ENCODE results near the gene GFPT1. TPM values are rescaled to one million over a fixed set of nuclear protein-coding genes. Genes with fewer than 3 reads are reported as not detected.

GFPT1 gene
- polyA plus RNA-seq, 4 donors, result 35.2 to 48.3 (median 43.4) TPM

DNA sequence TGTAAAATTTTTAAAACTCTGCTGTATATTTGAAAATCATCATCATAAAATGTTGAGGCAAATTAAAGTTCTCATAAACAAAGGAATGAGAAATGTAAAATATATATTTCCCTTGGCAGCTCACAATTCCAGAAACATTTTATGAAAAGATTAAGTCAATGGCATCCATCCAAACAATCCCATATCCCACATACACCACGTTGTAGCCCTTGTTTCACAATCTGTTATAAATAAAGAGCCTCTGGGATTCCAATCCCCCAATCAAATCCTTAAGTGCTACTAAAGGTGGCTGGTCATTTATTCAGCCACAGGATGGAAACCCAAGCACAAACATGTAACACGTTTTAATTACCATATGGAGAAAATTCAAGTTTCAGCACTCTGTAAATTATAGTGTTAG lies 51.7 kb downstream of the GFPT1 start:
- peak in 2 of 4 donors; percentile 1 for DNase-seq (ENCODE audit: low read depth in 4 of 4, low spot score in 3 of 4)

DNA sequence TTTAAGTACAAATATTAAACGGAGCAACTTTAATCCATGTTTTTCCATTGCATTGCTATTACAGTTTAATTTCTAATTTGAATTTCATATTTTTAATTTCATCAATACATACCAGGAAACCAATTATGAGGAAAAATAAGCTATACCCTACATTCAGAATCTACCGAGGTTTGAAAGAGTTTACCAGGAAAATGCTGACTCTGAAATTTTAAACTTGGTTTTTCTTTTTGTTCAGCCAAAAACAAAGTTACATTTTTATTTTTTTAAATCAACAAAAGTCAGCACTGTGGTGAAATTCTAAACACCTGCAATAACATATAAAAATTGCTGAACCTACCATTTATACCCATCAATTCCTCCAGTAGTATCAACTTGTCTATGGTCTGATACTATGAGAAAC lies 53.7 kb downstream of the GFPT1 start:
- DNase-seq (ENCODE audit: low read depth in 4 of 4, low spot score in 3 of 4), result no peak

DNA sequence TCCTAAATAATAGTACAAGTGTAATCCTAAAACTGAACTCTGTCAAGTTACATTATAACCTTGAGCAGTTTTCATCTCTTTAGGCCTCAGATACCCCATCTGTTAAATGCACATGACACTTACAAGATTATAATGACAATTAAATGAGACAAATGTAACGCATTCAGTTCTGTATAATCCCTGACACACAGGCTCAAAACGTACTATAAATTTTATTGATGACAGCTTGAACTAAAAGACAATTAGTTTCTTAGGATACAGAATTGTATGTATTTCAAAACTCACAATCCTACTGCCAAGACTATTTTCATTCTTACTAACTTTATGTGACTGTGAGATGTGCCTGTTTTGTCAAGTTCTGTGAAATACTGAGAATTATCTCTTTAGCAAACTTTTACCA lies 56.2 kb downstream of the GFPT1 start:
- no peak for DNase-seq (ENCODE audit: low read depth in 4 of 4, low spot score in 3 of 4)

DNA sequence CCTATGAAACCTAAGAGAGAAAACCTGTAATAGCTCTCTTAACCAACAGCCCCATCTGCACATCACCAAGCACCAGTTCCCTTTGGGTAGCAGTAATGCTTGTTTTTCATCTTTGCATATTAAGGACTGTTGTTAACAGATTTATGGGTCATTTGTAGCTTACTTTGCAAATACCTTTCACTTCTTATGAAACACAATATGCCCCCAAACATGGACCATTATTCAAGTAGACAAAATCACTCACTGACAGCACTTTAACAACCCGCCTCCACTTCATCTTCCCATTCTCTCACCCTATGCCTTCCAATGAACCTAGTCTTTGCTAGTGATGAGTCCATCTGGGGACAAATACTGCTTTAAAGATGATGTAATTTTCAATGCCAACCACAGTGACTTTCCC lies 64.4 kb downstream of the GFPT1 start:
- DNase-seq (ENCODE audit: low read depth in 4 of 4, low spot score in 3 of 4), result no peak

DNA sequence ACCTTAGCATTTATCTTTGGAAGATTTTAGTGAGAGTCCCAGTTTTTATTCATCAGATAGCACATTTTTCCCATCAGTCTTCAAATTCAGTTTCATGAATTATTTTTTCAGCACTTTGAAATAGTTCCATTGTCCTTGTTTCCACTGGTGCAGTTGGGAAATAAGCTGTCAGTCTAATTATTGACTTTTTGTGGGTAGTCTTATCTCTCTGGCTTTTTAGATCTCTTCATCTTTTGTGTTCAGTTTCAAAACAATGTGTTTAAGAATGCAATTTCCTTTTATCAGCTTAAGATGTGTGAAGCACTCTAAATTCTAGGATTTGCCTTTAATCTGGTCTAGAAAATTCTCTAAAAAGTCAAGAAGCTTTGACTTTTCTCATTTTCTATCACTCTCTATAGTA lies 70.5 kb downstream of the GFPT1 start:
- DNase-seq (ENCODE audit: low read depth in 4 of 4, low spot score in 3 of 4), result no peak

DNA sequence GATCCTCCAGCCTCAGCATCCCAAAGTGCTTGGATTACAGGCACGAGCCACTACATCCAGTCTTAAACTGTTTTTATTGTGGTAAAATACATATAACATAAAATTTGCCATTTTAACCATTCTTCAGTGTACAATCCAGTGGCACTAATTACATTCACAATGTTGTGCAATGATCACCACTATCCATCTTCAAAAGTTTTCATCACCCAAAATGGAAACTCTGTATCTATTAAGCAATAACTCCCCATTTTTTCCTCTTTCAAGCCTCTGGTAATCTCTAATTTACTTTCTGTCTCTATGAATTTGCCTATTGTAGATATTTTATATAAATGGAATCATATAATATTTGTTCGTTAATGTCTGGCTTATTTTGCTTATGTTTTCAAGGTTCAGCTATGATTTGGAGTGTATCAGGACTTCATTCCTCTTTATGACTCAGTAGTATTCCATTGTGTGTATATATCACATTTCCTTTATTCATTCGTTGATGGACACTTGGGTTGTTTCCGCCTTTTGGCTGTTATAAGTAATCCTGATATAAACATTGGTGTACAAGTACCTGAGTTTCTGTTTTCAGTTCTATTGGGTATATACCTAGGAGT lies 71.8 kb downstream of the GFPT1 start:
- no peak for DNase-seq (ENCODE audit: low read depth in 4 of 4, low spot score in 3 of 4)

DNA sequence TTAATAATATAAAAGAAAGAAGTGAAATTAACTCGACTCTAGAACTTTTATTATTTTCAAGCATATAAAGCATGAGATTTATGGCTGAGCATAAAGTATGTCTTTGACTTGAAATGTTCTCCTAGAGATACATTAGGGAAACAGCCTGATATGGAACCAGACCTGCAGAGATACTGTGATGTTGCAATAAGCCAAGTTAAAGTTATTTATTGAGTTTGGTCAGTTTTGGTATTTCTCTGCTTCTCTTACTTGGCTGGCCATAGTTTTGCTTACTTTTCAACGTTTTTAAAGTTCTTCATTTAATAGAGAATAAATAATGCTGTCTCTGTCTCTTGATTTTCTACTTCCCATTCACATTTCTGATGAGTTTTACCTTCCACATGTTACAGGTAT lies 76.0 kb downstream of the GFPT1 start:
- no peak for DNase-seq (ENCODE audit: low read depth in 4 of 4, low spot score in 3 of 4)

DNA sequence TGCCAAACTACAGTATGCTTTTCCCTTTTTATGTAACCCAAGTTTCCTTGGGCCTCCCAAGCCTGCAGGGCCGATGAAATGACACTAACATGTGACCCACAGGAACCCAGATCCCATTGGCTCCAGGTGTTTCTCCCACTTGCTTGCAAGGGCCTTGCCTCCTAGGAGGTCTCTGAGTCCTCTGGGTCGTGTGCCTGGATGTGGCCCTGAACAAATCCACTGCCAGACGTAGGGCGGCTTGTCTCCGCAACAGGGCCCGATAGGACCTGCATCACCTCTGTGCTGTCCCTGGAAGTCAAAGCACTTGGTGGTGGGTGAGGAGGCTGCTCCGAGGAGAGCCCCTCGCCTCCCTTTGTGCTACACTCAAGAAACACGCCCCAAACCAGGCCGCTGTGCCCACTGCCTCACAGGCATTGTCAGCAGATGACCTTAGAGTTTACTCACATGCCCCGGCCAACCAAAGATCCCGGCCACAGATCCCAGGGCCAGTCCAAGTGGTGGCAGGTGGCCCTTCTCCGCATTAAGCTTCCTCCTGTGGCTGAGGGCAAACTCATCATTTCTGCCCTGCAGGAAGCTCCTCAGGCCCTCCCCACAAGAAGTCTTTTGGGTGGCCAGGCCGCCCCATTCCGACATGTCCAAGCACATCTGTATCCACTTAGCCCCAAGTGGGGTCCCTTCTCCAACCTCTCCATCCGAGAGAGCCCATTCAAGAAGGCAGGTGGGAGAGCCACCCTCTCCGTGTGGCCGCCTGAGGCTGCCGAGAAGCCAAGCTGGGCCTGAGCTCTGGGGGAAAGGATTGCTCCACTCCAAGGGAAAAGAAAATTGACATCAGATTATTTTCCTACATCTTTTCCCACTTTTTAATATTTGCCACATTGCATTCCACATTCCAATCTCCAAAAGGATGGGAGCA lies 76.7 kb downstream of the GFPT1 start:
- DNase-seq (ENCODE audit: low read depth in 4 of 4, low spot score in 3 of 4), result no peak

DNA sequence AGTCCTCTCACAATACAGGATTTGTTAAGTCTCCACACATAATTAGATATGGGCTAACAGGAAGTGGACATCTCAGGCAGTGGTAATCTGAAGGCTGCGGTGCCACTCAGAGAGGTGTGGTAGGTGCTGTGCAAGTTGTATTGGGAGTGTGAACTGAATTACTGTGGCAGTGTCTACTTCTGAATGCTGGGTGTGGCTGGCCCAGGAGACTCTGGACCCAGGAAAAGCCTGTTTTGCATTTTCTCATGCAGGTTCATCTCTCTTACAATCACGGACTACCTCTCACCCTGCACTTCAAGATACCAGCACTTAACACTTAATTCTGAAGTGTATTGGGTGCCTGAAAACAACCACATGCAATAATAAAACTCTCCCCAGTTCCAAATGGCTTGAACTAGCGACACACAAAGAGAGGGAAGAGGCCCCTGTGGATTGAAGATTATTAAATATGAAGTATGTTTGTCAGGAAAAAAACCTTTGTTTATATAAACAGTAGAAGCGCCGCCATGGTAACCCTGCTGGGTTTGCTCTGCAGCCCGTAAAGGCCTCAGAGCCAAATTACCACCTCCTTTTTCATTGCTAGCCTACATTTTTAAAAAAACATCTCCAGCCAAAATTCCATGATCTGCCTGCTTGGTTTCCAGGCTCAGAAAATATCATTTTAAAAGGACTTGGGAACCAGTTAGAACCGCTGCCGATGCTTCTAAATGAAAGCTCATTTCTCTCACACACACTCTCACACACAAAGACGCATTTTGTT lies 77.5 kb downstream of the GFPT1 start:
- DNase-seq (ENCODE audit: low read depth in 4 of 4, low spot score in 3 of 4), result peak in 2 of 4 donors; percentile 44 to 57

DNA sequence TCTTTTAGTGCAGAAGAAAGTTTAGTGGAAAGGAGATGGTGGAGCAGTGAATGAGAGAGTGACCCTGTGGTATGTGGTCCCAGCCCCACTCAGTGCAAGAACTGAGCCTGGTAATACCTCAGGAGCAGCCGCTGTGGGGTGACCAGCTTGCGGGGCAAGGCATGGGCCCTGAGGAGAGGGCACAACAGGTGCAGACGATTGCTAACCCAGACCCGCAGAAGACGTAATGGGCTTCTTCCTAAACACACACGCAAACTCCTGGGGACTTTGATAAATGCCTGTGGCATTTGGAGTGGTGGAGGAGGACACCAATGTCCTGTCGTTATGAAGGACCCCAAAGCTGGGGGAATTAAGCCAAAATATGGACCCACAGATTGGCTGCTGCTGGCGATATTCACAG lies 78.7 kb downstream of the GFPT1 start:
- no peak for DNase-seq (ENCODE audit: low read depth in 4 of 4, low spot score in 3 of 4)

DNA sequence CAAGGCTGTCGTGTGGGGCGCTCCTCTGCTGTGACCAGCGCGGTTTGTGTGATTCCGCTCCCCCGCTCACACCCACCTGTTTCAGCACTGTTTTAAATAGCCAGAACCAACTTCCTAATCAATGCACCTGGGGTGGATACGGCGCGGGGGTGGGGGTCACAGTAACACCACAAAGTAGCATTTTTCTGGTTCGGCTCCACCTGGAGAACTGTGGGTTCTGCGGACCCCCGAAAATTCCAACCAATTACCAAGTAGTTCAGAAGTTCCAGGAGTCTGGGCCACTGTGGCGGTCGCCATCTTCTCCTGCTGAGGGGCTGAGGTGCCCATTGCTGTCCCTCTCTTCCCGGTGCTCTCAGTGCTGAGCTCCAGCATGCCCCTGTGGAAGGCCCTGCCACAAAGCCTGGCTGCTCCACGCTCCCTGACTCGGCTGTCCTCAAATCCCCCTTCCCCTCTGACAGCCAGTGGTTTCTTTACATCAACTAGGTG lies 79.4 kb downstream of the GFPT1 start:
- no peak for DNase-seq (ENCODE audit: low read depth in 4 of 4, low spot score in 3 of 4)

DNA sequence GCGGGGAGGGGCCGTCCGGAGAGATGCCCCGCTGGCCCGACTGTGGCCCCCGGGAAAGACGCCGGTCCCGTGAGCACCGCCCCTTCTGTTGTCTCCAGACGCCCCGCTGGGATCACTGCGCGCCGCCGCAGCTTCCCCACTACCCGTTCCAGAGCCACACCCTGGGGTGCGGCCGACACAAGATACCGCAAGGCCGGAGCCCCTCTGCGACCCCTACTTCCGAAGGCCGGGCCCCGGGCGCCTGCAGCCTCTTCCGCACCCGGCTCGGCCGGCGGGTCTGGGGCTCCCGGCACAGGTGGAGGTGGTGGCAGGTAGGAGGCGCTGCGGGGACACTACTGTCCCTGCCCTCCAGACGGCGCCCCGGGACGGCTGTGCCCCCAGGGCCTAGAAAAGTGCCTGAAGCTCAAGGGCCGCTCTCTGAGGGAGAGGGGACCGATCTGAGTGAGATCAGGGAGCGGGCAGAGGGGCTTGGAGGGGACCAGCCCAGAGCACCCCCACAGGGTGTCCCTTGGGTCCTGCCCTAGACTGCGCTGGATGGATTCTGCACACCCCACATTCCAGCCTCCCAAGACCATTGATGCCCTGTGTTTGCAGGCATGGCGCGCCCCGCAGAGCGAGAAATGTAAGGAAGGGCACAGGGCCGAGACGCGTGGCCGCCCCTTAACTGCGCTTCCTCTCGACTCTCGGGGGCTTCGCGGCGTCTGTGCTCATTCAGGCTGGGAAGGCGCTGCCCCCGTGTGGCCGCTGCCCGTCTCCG lies 80.0 kb downstream of the GFPT1 start:
- peak in 2 of 4 donors; percentile 68 to 74 for DNase-seq (ENCODE audit: low read depth in 4 of 4, low spot score in 3 of 4)

DNA sequence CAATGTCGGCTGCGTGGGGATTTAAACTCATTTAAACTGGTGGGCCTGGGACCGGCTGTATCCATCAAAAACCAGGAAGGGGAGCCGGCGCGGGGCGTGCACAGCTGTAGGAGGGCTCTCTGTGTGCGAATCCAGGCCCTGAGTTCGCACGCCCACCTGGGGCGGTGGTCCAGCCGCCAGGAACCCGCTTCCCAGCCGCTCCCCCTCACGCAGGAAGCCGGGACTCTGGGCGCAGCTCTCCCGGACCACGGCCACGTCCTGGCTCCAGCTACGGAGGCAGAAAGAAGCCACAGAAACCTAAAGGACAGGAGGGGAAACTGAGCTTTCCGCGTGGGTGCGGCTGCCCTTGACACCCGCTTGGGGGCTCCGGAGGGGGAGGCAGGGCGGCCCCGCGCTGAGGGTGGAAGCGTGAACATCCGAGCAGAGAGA lies 80.6 kb downstream of the GFPT1 start:
- no peak for DNase-seq (ENCODE audit: low read depth in 4 of 4, low spot score in 3 of 4)

DNA sequence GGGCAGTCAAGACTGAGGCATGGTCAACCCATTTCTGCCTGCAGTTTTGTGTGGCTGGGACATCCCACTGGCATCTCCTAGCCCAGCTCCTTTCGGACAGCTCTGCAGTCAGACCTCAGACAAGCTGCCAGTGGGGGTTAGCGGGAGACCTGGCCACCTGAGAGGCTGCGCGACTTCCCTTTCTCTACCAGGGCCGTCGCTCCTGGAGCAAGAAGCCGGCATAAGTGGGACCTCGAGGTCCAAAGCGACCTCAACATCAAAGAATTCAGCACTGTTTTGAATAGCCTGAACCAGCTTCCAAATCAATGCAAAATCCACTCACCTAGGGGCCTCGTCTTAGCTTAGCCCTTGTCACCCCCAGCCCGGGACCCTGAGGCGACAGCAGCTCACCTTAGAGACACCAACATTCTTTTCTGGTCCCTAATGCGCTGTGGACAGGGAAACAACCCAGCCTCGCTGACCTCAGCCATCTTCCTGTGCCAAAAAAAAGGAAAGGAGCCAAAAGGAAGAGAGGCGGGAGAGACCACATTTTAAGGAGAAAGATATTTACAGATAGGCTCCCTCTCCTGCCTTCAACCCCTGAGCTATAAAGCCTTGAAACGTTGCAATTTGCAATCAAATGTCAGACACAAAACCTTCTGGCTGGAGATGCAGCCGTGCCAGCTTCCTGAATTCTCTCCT lies 81.2 kb downstream of the GFPT1 start:
- DNase-seq (ENCODE audit: low read depth in 4 of 4, low spot score in 3 of 4), result no peak

DNA sequence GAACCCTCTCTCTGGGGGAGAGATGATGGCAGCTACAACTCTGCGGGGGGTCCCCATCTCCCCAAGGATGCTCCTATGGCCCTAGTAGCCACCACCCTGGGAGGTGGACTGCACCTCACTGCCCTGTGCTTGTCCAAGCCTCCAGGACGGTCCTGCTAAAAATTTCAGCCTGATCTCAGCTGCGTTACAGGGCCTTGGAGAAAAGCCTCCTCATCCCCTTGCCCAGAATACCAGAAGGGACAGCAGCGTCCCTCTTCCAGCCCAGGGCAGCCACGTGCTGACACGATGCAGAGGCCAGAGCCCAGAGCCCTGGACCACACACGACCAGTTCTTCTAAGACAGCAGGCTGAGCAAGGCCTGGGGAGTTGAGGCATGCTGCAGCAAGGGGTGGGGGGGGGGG lies 81.9 kb downstream of the GFPT1 start:
- no peak for DNase-seq (ENCODE audit: low read depth in 4 of 4, low spot score in 3 of 4)

DNA sequence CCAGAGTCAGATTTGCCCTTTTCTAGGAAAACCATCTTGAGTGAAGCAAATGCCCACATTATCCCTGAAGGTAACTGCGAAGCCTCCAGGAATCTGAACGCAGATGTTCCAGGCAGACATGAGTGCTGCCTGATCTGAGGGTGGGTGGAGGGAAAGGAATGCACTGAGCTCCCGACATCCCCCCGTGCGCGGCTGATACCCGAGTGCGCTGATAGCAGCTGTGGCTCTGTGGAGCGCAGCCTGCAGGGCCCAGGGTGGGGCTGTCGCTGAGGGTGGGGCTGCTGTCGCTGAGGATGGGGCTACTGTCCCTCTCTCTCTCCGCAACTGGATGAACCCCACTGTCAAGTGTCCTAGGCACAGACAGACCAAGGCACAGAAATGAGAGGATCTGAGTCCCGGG lies 82.4 kb downstream of the GFPT1 start:
- no peak for DNase-seq (ENCODE audit: low read depth in 4 of 4, low spot score in 3 of 4)

DNA sequence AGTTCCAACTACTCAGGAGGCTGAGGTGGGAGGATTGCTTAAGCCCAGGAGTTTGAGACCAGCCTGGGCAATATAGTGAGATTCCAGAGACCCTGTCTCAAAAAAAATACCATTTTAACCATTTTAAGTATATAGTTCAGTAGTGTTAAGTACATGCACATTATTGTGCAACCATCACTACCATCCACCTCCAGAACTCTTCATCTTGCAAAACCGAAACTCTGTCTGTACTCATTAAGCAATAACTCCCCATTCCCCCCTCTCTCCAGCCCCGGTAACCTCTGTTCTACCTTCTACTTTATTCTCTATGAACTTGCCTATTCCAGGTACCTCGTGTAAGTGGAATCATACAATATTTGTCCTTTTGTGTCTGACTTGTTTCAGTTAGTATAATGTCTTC lies 86.4 kb downstream of the GFPT1 start:
- no peak for DNase-seq (ENCODE audit: low read depth in 4 of 4, low spot score in 3 of 4)

DNA sequence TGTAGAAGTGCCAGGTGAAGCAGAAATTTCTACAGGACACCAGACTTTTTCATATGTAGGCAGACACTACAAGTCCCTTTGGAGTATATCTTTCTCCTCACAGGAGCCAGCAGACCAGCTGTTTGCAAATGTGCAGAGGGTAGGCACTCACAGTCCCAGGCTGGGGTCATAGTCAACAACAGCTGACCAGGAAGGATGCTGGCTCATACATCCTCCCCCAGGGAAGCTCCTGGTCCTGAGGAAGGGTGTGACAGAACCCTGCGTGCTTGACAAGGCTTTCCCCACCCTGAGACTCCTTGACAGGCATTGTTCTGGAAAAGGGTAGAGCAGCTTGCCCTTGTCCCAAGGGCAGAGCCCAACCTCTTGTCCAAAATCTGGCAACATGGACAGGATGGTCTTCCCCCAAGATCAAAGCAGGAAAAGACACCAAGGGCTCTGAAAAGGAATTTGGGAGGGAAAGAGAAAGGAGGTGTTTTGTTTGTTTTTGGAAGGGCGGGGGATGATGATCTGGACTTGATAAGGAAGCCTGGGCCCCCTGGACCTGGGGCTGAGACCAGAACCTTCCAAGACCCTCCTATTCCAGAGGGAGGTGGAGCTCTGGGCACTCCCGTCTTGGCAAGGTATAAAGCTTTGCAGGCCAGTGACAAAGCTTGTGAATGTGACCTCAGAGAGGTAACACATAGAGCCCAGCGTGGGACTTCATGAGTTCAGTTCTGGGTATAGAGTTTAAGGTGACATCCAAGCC lies 87.1 kb downstream of the GFPT1 start:
- no peak for DNase-seq (ENCODE audit: low read depth in 4 of 4, low spot score in 3 of 4)

DNA sequence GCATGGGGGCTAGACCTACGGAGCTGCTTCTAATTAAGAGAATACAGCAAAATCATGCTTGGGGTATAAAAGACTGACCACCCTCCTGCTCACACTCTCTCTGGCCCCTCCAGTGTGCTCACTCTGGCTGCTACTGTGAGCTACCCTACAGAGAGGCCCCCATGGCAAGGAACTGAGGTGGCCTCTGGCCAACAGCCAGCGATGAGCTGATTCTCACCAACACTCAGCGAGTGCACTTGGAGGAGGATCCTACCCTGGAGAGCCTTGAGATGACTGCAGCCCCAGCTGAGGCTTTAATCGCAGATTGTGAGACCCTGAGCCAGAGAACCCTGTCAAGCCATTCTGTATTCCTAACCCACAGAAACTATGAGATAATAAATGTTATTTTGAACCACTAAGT lies 88.2 kb downstream of the GFPT1 start:
- DNase-seq (ENCODE audit: low read depth in 4 of 4, low spot score in 3 of 4), result no peak

All from left renal pelvis (tissue), 4 donors.